Vagina (tissue), 2 donors: ENCODE results near the gene CTBP2. TPM values are rescaled to one million over a fixed set of nuclear protein-coding genes. Genes with fewer than 3 reads are reported as not detected.

ENCODE experiments used
- DNase-seq, 2 donors: peaks; one replicate each; pipeline ENCODE4 v3.0.0-alpha.2; 2017; ENCODE audit errors: extremely low spot score in 2 of 2
- H3K27ac ChIP-seq: fragments of 200-600 bp; sonication (generic); one replicate; pipeline ENCODE4 v1.5.1; 2019
- H3K27me3 ChIP-seq: fragments of 200-600 bp; sonication (generic); one replicate; pipeline ENCODE4 v1.5.1; 2019
- H3K36me3 ChIP-seq, 2 donors: fragments of 200-600 bp; sonication (generic); one replicate each; pipeline ENCODE4 v1.5.1; 2017 to 2019
- H3K4me1 ChIP-seq: fragments of 200-600 bp; sonication (generic); one replicate; pipeline ENCODE4 v1.5.1; 2019
- H3K4me3 ChIP-seq, 2 donors: fragments of 200-600 bp; sonication (generic); 1 replicate in 1 of 2; 2 replicates in 1 of 2; pipeline ENCODE4 v1.5.1; 2016 to 2019
- H3K9me3 ChIP-seq: fragments of 200-600 bp; sonication (generic); one replicate; pipeline ENCODE4 v1.5.1; 2019
- CTCF ChIP-seq, 3 experiments: fragments of 450-650 bp in 2 of 3; fragments of 200-600 bp in 1 of 3; sonication (generic) in 1 of 3; IDR thresholded peaks; one replicate each; pipeline ENCODE4 v1.5.1; 2017 to 2019; ENCODE audit warnings: antibody characterized with exemption in 3 of 3, mild to moderate bottlenecking in 2 of 3, moderate library complexity in 2 of 3
- POLR2A ChIP-seq, 2 donors: fragments of 450-650 bp; IDR thresholded peaks; one replicate each; pipeline ENCODE4 v1.6.1; 2017; ENCODE audit warnings: antibody characterized with exemption in 2 of 2, mild to moderate bottlenecking in 2 of 2, moderate library complexity in 2 of 2
- POLR2AphosphoS5 ChIP-seq, 2 donors: sonication (generic); formaldehyde crosslinking; IDR thresholded peaks; one replicate each; pipeline ENCODE4 v1.9.0; 2017; ENCODE audit warnings: antibody characterized with exemption in 2 of 2, mild to moderate bottlenecking in 2 of 2, low read depth in 1 of 2; ENCODE audit not compliant: insufficient read depth in 1 of 2
- intact Hi-C: fragments of 100-400 bp; cut with DNase I; formaldehyde crosslinking; loops from one replicate; pipeline ENCODE4 v1.15.1; 2023
- total RNA-seq: library from RNA; depleted of rRNA; stranded (reverse); fragments of >200 nt; gene quantifications from one replicate; pipeline ENCODE4 v1.2.3, GENCODE V29; 2016

Gene CTBP2
- total RNA-seq, 1 donor from 2014 or later = 74.4 TPM

- Histone ChIP-seq H3K27ac (no peak overlapping the region), H3K4me1 (no peaks in the 10 kb centered on the region), H3K36me3 (no peaks in the 10 kb centered on the region), H3K4me3 (no peak overlapping the region), H3K27me3 (no peaks in the 10 kb centered on the region), H3K9me3 (no peaks in the 10 kb centered on the region)
- TF ChIP-seq CTCF (IDR thresholded peaks at IDR 0.05) (no peak), POLR2AphosphoS5 (IDR thresholded peaks at IDR 0.05; ENCODE audit: insufficient read depth in 1 of 2, low read depth in 1 of 2) (no peak), POLR2A (IDR thresholded peaks at IDR 0.05) (no peak)
- DNase-seq = no peak
- intact Hi-C loops = no loop called here
Measured at GRCh38 chr10:125192005-125192404, 31.6 kb upstream of the CTBP2 start.

- TF ChIP-seq POLR2A (IDR thresholded peaks at IDR 0.05) (no peak), POLR2AphosphoS5 (IDR thresholded peaks at IDR 0.05; ENCODE audit: insufficient read depth in 1 of 2, low read depth in 1 of 2) (no peak), CTCF (IDR thresholded peaks at IDR 0.05) (no peak)
- Histone ChIP-seq H3K27me3 (no peaks in the 10 kb centered on the region), H3K36me3 (no peaks in the 10 kb centered on the region), H3K27ac (no peak overlapping the region), H3K9me3 (no peaks in the 10 kb centered on the region), H3K4me1 (no peaks in the 10 kb centered on the region), H3K4me3 (no peak overlapping the region)
- no peak for DNase-seq
- intact Hi-C loops = no loop called here
Measured at GRCh38 chr10:125190946-125191345, 30.6 kb upstream of the CTBP2 start.

GRCh38 chr10:125190414-125190813 is 30.1 kb upstream of the CTBP2 start:
- no peak for DNase-seq
- no peak overlapping the region for H3K27ac ChIP-seq
- TF ChIP-seq POLR2A (IDR thresholded peaks at IDR 0.05) = no peak
- no peak for TF ChIP-seq POLR2AphosphoS5 (IDR thresholded peaks at IDR 0.05; ENCODE audit: insufficient read depth in 1 of 2, low read depth in 1 of 2)
- TF ChIP-seq CTCF (IDR thresholded peaks at IDR 0.05) = no peak

GRCh38 chr10:125189162-125189561 is 28.8 kb upstream of the CTBP2 start:
- no peaks in the 10 kb centered on the region for H3K9me3 ChIP-seq

More at GRCh38 chr10:125190414-125190813, 30.1 kb upstream of the CTBP2 start:
- Histone ChIP-seq H3K27me3 (no peaks in the 10 kb centered on the region), H3K4me1 (no peaks in the 10 kb centered on the region), H3K9me3 (no peaks in the 10 kb centered on the region), H3K4me3 (no peak overlapping the region), H3K36me3 (no peaks in the 10 kb centered on the region)
- intact Hi-C loops = no loop called here

More at GRCh38 chr10:125189162-125189561, 28.8 kb upstream of the CTBP2 start:
- intact Hi-C loops = no loop called here
- H3K4me1 ChIP-seq = no peaks in the 10 kb centered on the region
- DNase-seq = no peak
- TF ChIP-seq CTCF (IDR thresholded peaks at IDR 0.05) (no peak), POLR2A (IDR thresholded peaks at IDR 0.05) (no peak), POLR2AphosphoS5 (IDR thresholded peaks at IDR 0.05; ENCODE audit: insufficient read depth in 1 of 2, low read depth in 1 of 2) (no peak)
- H3K4me3 ChIP-seq = no peak overlapping the region
- H3K27ac ChIP-seq = no peak overlapping the region
- no peaks in the 10 kb centered on the region for H3K36me3 ChIP-seq
- H3K27me3 ChIP-seq = no peaks in the 10 kb centered on the region
